SK-N-MC (cell line): Measurements from ENCODE around the gene DOK3.
"Not testable (repeated sequence)": the region's sequence is repeated elsewhere in the genome, so short reads cannot be mapped to it uniquely, and the experiment has no call there.

ENCODE experiments used
- DNase-seq: peaks from one replicate; pipeline ENCODE4 v3.0.0-alpha.2; 2011; ENCODE audit warnings: low read depth, low spot score
- H3K27ac ChIP-seq: fragments of 200-600 bp; sonication (generic); 2 replicates; pipeline ENCODE4 v1.5.1; 2016; ENCODE audit warnings: mixed run types
- H3K36me3 ChIP-seq: fragments of 200-600 bp; sonication (generic); 2 replicates; pipeline ENCODE4 v1.6.1; 2017; ENCODE audit warnings: antibody characterized with exemption, low read length, mixed read lengths; ENCODE audit not compliant: insufficient read depth
- H3K4me3 ChIP-seq: fragments of 200-600 bp; sonication (generic); 2 replicates; pipeline ENCODE4 v1.5.1; 2016
- H3K9ac ChIP-seq: fragments of 200-600 bp; sonication (generic); 2 replicates; pipeline ENCODE4 v1.8.0; 2017; ENCODE audit warnings: mixed run types, mixed read lengths; ENCODE audit not compliant: insufficient read length
- H3K9me3 ChIP-seq: fragments of 200-600 bp; sonication (generic); 2 replicates; pipeline ENCODE4 v1.6.1; 2017; ENCODE audit warnings: low read depth, mild to moderate bottlenecking, antibody characterized with exemption, low read length, moderate library complexity, mixed read lengths
- EZH2 ChIP-seq: fragments of 200-600 bp; sonication (generic); IDR thresholded peaks from one replicate; pipeline ENCODE4 v1.6.1; 2017; ENCODE audit warnings: antibody characterized with exemption
- FOXP2 ChIP-seq: optimal IDR thresholded peaks from 2 replicates; pipeline ENCODE3; 2011; ENCODE audit warnings: mild to moderate bottlenecking, moderate library complexity; ENCODE audit not compliant: insufficient read depth; ENCODE audit errors: extremely low read length, control extremely low read depth
- POLR2AphosphoS5 ChIP-seq: IDR thresholded peaks from 2 replicates; pipeline ENCODE4 v1.6.1; 2012; ENCODE audit warnings: mild to moderate bottlenecking, low read depth, low read length, borderline replicate concordance

DOK3 gene

DNA sequence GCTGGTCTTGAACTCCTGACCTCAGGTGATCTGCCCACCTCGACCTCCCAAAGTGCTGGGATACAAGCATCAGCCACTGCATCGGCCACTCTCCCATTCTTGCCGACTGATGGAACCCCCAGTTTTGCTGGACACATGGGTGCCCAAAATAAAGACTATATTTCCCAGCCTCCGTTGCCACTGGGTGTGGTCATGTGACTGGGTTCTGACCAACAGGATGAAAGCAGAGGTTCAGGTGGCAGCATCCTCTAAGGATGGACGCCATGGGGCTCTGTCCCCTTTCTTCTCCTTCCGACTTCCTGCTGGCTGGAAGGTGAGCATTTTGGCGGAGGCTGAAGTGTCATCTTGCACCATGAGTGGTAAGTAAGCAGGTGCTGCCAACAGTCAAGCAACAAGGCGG is 22.5 kb downstream of the DOK3 start:
- DNase-seq = no peak
- Histone ChIP-seq H3K4me3 (no peak overlapping the region), H3K27ac (no peak overlapping the region), H3K36me3 (peaks cover 38% of the 10 kb centered on the region), H3K9me3 (no peaks in the 10 kb centered on the region), H3K9ac (no peak overlapping the region)
- TF ChIP-seq POLR2AphosphoS5 = no peak
- no peak for TF ChIP-seq EZH2
- no peak for TF ChIP-seq FOXP2

DNA sequence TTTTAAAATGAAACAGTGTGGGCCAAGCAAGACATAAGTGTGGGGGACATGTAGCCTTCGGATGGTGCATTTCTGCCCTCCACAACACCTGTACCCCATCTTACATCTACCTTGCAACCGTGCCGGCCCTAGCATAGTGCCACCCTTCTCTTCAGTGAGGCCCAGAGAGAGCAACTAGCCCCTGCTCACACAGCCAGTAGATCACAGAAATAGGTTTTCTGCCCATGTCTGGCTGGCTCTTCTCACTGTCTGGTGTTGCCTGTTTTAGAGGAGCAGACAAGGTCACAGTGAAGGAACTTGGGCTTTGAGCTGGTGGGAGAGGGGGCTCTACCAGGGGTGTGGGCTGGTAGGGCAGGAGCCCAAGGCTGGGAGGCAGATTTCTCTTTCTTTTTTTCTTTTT is 23.4 kb downstream of the DOK3 start:
- TF ChIP-seq EZH2 (no peak), POLR2AphosphoS5 (no peak)
- Histone ChIP-seq H3K4me3 (no peak overlapping the region), H3K9ac (no peak overlapping the region), H3K27ac (no peak overlapping the region), H3K9me3 (no peaks in the 10 kb centered on the region), H3K36me3 (peaks cover 36% of the 10 kb centered on the region)
- no peak for DNase-seq

DNA sequence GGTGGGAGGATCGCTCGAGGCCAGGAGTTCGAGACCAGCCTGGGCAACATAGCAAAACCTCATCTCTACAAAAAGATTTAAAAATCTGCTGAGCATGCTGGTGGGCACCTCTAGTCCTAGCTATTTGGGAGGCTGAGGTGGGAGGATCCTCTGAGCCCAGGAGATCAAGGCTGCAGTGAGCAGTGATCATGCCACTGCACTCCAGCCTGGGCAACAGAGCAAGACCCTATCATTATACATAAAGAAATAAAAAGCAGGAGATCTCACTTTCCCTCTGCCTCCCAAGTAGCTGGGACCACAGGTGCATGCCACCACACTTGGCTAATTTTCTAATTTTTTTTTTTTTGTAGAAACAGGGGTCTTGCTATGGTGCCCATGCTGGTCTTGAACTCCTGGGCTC is 23.9 kb downstream of the DOK3 start:
- H3K9me3 ChIP-seq, H3K9ac ChIP-seq, H3K4me3 ChIP-seq, DNase-seq, H3K27ac ChIP-seq: not testable (repeated sequence)
- H3K36me3 ChIP-seq = peaks cover 36% of the 10 kb centered on the region

DNA sequence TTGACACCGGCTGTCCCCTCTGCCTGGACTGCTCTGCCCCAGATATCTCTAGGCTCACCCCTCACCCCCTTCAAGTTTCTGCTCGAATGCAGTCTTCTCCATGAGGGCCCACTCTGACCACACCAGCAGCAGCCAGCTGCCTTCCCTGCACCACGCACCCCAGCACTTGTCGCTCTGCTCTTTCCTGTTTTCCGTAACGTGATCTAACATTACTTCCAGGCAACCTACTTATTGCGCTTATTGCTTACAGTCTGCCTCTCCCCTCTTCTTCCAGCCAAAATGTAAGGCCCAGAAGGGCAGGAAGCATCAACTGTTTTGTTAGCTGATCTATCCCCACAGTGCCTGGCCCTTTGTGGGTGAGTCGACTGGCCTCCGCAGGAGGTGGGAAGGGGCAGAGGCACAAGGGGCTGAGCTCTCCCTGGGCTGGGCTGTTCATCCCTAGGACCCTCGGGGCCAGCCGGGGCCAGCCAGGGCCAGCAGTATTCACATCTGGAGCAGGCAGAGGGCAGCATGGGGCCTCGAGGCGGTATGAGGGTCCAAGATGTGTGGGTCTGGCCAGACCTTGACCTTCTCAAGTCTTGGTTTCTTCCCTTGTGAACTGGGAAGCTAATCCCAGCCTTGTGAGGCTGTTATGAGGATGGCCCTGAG is 24.6 kb downstream of the DOK3 start:
- H3K36me3 ChIP-seq = peaks cover 33% of the 10 kb centered on the region
- no peaks in the 10 kb centered on the region for H3K9me3 ChIP-seq
- TF ChIP-seq POLR2AphosphoS5 (no peak; the same call in 1 of the 2 replicates), EZH2 (no peak), FOXP2 (no peak)
- no peak for DNase-seq
- no peak overlapping the region for H3K9ac ChIP-seq
- no peak overlapping the region for H3K4me3 ChIP-seq
- no peak overlapping the region for H3K27ac ChIP-seq

DNA sequence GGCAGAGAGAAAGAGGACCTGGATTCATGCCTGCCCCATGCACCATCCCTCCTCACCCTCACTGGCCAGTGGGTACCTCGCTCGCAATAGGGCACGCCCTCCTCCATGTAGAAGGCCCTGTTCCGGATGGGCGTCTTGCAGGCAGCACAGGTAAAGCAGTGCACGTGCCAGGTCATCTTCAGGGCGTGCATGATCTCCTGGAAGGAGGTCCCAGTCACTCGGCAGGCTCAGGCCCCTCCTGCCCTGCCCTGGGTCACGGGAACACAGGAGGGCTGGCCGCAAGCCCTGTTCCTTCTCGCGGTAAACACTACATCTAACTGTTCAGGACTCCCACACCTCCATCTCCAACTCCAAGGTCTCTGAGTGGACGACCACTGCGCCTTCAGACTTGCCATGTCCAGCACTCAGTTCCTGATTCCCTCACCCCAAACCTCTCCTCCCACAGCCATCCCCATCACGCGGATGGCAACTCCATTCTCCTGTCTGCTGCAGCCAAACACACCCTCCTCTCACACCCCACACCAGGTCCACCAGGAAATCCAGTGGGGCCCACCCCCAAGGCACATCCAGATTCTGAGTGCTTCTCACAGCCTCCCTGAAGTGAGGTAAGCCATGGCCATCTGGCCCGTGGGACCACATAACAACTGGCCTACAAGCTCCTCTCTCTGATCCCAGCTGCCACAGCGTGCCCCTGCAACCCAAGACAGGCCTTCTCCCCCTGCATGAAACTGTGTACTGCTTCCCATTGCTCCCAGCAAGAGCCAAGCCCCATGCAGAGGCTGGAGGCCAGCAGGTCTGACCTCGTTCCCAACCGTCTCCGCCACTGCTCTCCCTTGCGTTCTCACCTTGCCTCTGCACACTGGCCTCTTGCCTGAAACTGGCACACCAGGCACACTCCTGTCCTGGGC is 25.4 kb downstream of the DOK3 start:
- no peak for DNase-seq
- Histone ChIP-seq H3K36me3 (peaks cover 27% of the 10 kb centered on the region), H3K27ac (no peak overlapping the region), H3K4me3 (no peak overlapping the region), H3K9ac (no peak overlapping the region), H3K9me3 (no peaks in the 10 kb centered on the region)
- TF ChIP-seq POLR2AphosphoS5 (peak; percentile 3; the same call in 1 of the 2 replicates), FOXP2 (no peak), EZH2 (no peak)

DNA sequence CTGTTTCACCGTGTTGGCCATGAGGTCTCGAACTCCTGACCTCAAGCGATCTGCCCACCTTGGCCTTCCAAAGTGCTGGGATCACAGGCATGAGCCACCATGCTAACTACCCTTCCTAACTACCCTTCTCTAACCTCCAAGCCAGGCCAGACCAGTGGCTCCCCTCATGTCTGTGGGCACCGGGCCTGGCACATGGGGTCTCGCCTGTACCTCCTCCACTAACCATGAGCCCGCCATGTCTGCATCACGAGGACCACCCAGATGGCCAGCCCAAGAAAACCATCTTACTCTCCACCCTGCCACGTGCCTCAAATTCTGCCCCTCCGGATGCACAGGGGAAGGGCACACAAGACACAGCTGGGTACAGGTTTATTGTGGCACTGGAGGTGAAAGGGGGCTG is 26.6 kb downstream of the DOK3 start:
- no peak overlapping the region for H3K9ac ChIP-seq
- no peaks in the 10 kb centered on the region for H3K9me3 ChIP-seq
- H3K27ac ChIP-seq = no peak overlapping the region
- no peak overlapping the region for H3K4me3 ChIP-seq
- TF ChIP-seq POLR2AphosphoS5 (no peak), FOXP2 (no peak), EZH2 (no peak)
- H3K36me3 ChIP-seq = peaks cover 15% of the 10 kb centered on the region
- no peak for DNase-seq

DNA sequence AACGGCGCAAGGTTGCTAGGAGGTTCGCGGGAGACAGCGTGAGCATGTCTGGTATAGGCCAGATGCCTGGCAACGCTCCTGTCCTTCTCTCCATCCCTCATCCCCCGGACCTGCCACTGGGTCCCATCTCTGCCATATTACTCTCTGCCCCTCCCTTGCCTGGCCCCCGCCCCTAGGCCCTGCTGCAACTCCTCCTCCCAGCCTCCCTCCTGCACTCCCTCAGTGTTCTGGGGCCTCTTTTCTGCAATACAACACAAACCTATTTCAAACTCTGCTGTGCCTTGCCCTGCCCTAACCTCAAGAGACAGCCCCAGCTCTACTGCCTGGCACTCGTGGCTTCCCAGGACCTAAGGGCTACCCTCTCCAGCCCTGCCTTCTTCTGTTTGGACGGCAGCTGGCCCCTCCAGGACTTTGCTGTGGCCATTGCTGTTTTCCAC is 27.2 kb downstream of the DOK3 start:
- H3K27ac ChIP-seq = peak overlapping the region; percentile 19; the same call in 1 of the 2 replicates
- no peak overlapping the region for H3K9ac ChIP-seq
- no peaks in the 10 kb centered on the region for H3K9me3 ChIP-seq
- H3K4me3 ChIP-seq = no peak overlapping the region
- peaks cover 9% of the 10 kb centered on the region; the same call in 1 of the 2 replicates for H3K36me3 ChIP-seq
- TF ChIP-seq POLR2AphosphoS5 (0 out of 2 replicates have a peak, but pooled peaks have one; percentile 19), EZH2 (no peak), FOXP2 (no peak)
- no peak for DNase-seq

DNA sequence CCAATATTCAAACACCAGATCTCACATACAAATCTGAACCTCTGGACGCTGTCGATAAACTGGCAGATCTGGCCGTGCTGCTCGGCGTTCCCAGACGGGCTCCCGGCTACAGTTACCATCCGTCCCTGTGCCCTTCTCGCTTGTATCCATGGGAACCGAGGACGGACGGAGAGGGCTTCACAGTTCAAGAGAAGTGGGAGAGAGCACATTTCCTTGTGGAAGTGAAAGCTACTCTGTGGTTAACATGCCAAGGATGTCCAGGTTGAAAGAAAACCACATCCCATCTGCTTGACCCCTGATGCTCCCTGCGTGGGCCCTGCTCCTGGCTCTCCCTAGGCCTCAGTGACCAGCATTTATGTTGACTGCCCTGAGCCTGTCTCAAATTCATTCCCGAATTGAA is 29.9 kb downstream of the DOK3 start:
- TF ChIP-seq POLR2AphosphoS5 = no peak; the same call in 1 of the 2 replicates
- TF ChIP-seq EZH2 = no peak
- TF ChIP-seq FOXP2 = no peak
- H3K36me3 ChIP-seq = no peaks in the 10 kb centered on the region; the same call in 1 of the 2 replicates
- DNase-seq = no peak
- H3K9me3 ChIP-seq = no peaks in the 10 kb centered on the region
- H3K9ac ChIP-seq = no peak overlapping the region
- no peak overlapping the region for H3K4me3 ChIP-seq
- peak overlapping the region; percentile 74 for H3K27ac ChIP-seq
